ENCODE measurements around the gene SUSD4.

SUSD4 gene

GRCh38 chr1:223176437-223176836 is 187.5 kb downstream of the SUSD4 start:
- DNase-seq = no peak

DNA sequence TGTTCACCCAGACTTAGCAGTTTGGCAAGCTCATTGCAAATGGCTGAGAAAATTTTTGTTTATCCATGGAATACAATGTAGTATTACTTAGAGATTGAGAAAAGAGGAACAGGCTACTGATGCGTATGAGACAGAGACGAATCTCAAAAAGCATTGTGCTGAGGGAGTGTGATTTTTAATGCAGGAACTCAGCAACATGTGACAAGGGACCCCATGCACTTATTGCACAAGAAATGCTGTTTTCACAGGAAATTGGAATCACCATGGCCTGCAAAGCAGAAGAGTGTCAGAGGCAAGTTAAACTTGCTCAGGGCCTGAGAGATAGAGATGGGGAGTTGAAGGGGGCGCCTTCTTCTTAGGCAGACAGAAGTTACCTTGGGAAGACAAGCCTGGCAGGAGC is 188.3 kb downstream of the SUSD4 start:
- no peak for DNase-seq

- no peak for DNase-seq
These were observed 188.9 kb downstream of the SUSD4 start for GRCh38 chr1:223175032-223175431.

Data from activated gamma-delta T cell (primary cell).